ENCODE measurements around the gene PLVAP. TPM values are rescaled to one million over a fixed set of nuclear protein-coding genes. Genes with fewer than 3 reads are reported as not detected.

PLVAP gene
- total RNA-seq, 1 experiment from 2014 or later = 0.08 TPM

- POLR2A ChIA-PET = interaction anchor here (1.1 kb wide), 1 partner anchor 30 kb away, joined by 3 read pairs; no protein-coding TSS in a partner anchor
- Histone ChIP-seq H3K9me3 (ENCODE audit: control insufficient read depth, insufficient read depth, low read depth, low read length) (no peaks in the 10 kb centered on the region), H3K27me3 (ENCODE audit: control insufficient read depth, insufficient read depth, low read length) (no peaks in the 10 kb centered on the region), H3K27ac (ENCODE audit: low read length) (peak within 1 kb of the TSS; percentile 98), H3K36me3 (ENCODE audit: control insufficient read depth, insufficient read depth, low read length) (peaks cover 7% of the 10 kb centered on the region; the same call in 1 of the 2 replicates), H3K4me3 (ENCODE audit: low read depth in 2 of 2, low read length in 2 of 2) (peak within 1 kb of the TSS; percentile 86 to 94), H3K4me1 (ENCODE audit: control insufficient read depth, insufficient read depth, low read length) (peaks cover 12% of the 10 kb centered on the region)
- intact Hi-C loops (cut with micrococcal nuclease; ENCODE audit: unreplicated experiment) (no loop called here), in situ Hi-C loops (cut with HindIII; ENCODE audit: low pct_unique_long_range_greater_than_20kb, low sequenced_read_pairs) (no loop called here)
- no peak for TF ChIP-seq SIN3A (IDR thresholded peaks at IDR 0.05; ENCODE audit: borderline replicate concordance, insufficient read depth, low read depth, low read length)
- TF ChIP-seq, protein P1, sequence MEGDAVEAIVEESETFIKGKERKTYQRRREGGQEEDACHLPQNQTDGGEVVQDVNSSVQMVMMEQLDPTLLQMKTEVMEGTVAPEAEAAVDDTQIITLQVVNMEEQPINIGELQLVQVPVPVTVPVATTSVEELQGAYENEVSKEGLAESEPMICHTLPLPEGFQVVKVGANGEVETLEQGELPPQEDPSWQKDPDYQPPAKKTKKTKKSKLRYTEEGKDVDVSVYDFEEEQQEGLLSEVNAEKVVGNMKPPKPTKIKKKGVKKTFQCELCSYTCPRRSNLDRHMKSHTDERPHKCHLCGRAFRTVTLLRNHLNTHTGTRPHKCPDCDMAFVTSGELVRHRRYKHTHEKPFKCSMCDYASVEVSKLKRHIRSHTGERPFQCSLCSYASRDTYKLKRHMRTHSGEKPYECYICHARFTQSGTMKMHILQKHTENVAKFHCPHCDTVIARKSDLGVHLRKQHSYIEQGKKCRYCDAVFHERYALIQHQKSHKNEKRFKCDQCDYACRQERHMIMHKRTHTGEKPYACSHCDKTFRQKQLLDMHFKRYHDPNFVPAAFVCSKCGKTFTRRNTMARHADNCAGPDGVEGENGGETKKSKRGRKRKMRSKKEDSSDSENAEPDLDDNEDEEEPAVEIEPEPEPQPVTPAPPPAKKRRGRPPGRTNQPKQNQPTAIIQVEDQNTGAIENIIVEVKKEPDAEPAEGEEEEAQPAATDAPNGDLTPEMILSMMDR (IDR thresholded peaks at IDR 0.05) = no peak
- TF ChIP-seq REST (IDR thresholded peaks at IDR 0.05; ENCODE audit: insufficient read depth in 1 of 2, low read depth in 2 of 2, low read length in 1 of 2) = no peak
- TF ChIP-seq POLR2AphosphoS5 (IDR thresholded peaks at IDR 0.05; ENCODE audit: low read depth, low read length) = peak; percentile 40; the same call in 1 of the 2 replicates
- peak; percentile 45 for TF ChIP-seq TCF7L2 (IDR thresholded peaks at IDR 0.05; ENCODE audit: low read depth, low read length)
- BruUV-seq (replicated peaks) = TSS peak; percentile 95
- ATAC-seq (peak; percentile 88), DNase-seq (ENCODE audit: low read depth, low spot score) (peak; percentile 89)
- CTCF ChIA-PET = interaction anchor here (0.6 kb wide), 1 partner anchor 156 kb away, joined by 3 read pairs; no protein-coding TSS in a partner anchor
These were observed 40.1 kb downstream of the PLVAP start, which contains the start of gene GTPBP3 for GRCh38 chr19:17336872-17337674. Gene GTPBP3, plus strand, starts transcription at chr19:17337553. Its CDS starts 59 bp downstream, at chr19:17337612.

- intact Hi-C loops (cut with micrococcal nuclease; ENCODE audit: unreplicated experiment) = no loop called here
- peak overlapping the region; percentile 65 to 67 for H3K4me3 ChIP-seq (ENCODE audit: low read depth in 2 of 2, low read length in 2 of 2)
- POLR2A ChIA-PET = interaction anchor here (1.1 kb wide), 1 partner anchor 29 kb away, joined by 3 read pairs; no protein-coding TSS in a partner anchor
- no peaks in the 10 kb centered on the region for H3K27me3 ChIP-seq (ENCODE audit: control insufficient read depth, insufficient read depth, low read length)
- TF ChIP-seq TCF7L2 (IDR thresholded peaks at IDR 0.05; ENCODE audit: low read depth, low read length) (no peak), POLR2AphosphoS5 (IDR thresholded peaks at IDR 0.05; ENCODE audit: low read depth, low read length) (no peak), SIN3A (IDR thresholded peaks at IDR 0.05; ENCODE audit: borderline replicate concordance, insufficient read depth, low read depth, low read length) (no peak), REST (IDR thresholded peaks at IDR 0.05; ENCODE audit: insufficient read depth in 1 of 2, low read depth in 2 of 2, low read length in 1 of 2) (no peak)
- TF ChIP-seq, protein P1 (IDR thresholded peaks at IDR 0.05) = no peak
- H3K36me3 ChIP-seq (ENCODE audit: control insufficient read depth, insufficient read depth, low read length) = peaks cover 7% of the 10 kb centered on the region; the same call in 1 of the 2 replicates
- BruUV-seq (replicated peaks) = no TSS peak
- H3K27ac ChIP-seq (ENCODE audit: low read length) = peak overlapping the region; percentile 98
- in situ Hi-C loops (cut with HindIII; ENCODE audit: low pct_unique_long_range_greater_than_20kb, low sequenced_read_pairs) = no loop called here
- DNase-seq (ENCODE audit: low read depth, low spot score) (no peak), ATAC-seq (no peak)
- peaks cover 12% of the 10 kb centered on the region for H3K4me1 ChIP-seq (ENCODE audit: control insufficient read depth, insufficient read depth, low read length)
- H3K9me3 ChIP-seq (ENCODE audit: control insufficient read depth, insufficient read depth, low read depth, low read length) = no peaks in the 10 kb centered on the region
- CTCF ChIA-PET = interaction anchor here (0.6 kb wide), 1 partner anchor 19 kb away, joined by 3 read pairs; no protein-coding TSS in a partner anchor
These were observed 41.6 kb downstream of the PLVAP start for GRCh38 chr19:17335575-17335974.
